Fibroblast of villous mesenchyme (primary cell): Measurements from ENCODE around the gene REEP6. TPM values are rescaled to one million over a fixed set of nuclear protein-coding genes. Genes with fewer than 3 reads are reported as not detected.
"Not testable (repeated sequence)": the region's sequence is repeated elsewhere in the genome, so short reads cannot be mapped to it uniquely, and the experiment has no call there.

Source experiments
- DNase-seq: peaks from one replicate; pipeline ENCODE4 v3.0.0-alpha.2; 2010; ENCODE audit warnings: low read depth
- H3K4me3 ChIP-seq: 2 replicates; pipeline ENCODE4 v1.5.1; 2011; ENCODE audit warnings: low read depth, mild to moderate bottlenecking, low read length
- CTCF ChIP-seq: IDR thresholded peaks from 2 replicates; pipeline ENCODE4 v1.5.1; 2012; ENCODE audit warnings: low read depth, mild to moderate bottlenecking, low read length; ENCODE audit not compliant: insufficient read depth
- total RNA-seq: library from RNA; depleted of rRNA; stranded (reverse); fragments of >200 nt; gene quantifications from 2 replicates; pipeline ENCODE4 v1.2.3, GENCODE V29; 2012

REEP6 gene
- total RNA-seq, 1 donor, result 0.43 TPM

GRCh38 chr19:1495051-1495798 is 4.2 kb downstream of the REEP6 start:
- no peak for DNase-seq

GRCh38 chr19:1495799-1496713 is 5.1 kb downstream of the REEP6 start:
- TF ChIP-seq CTCF, result no peak
- DNase-seq, result no peak
- H3K4me3 ChIP-seq, result no peak overlapping the region

More at GRCh38 chr19:1495051-1495798, 4.2 kb downstream of the REEP6 start:
- no peak overlapping the region for H3K4me3 ChIP-seq
- TF ChIP-seq CTCF, result no peak

- TF ChIP-seq CTCF, result no peak
- no peak overlapping the region for H3K4me3 ChIP-seq
- no peak for DNase-seq
These were observed 6.0 kb downstream of the REEP6 start for GRCh38 chr19:1496714-1497577.

- TF ChIP-seq CTCF, result no peak
- no peak overlapping the region for H3K4me3 ChIP-seq
- no peak for DNase-seq
These were observed 6.7 kb downstream of the REEP6 start for GRCh38 chr19:1497578-1498235.

- DNase-seq, H3K4me3 ChIP-seq: not testable (repeated sequence)
These were observed 8.2 kb downstream of the REEP6 start for GRCh38 chr19:1499231-1499630.

- TF ChIP-seq CTCF, result no peak
- DNase-seq, result no peak
- H3K4me3 ChIP-seq, result no peak overlapping the region
These were observed 10.2 kb downstream of the REEP6 start for GRCh38 chr19:1501200-1501595.
